IMR-90 (cell line): ENCODE measurements around the gene PXMP2. TPM values are rescaled to one million over a fixed set of nuclear protein-coding genes. Genes with fewer than 3 reads are reported as not detected.

Source experiments
- ATAC-seq: fragments of 200-7000 bp; cut with Tn5 transposase; 2 replicates; pipeline ENCODE4 v1.9.1; 2020; ENCODE audit warnings: low read depth, mild to moderate bottlenecking, moderate library complexity
- BruUV-seq: library from RNA; stranded (reverse); fragments of 400-500 nt; replicated peaks from 2 replicates; lab custom pipeline; 2021; lab: Mats Ljungman, UMichigan
- CTCF ChIA-PET: fragments of 300-600 bp; formaldehyde crosslinking; extraction: SDS; loops from one replicate; lab custom pipeline; 2021; ENCODE audit warnings: antibody characterized with exemption; lab: Yijun Ruan, JAX
- POLR2A ChIA-PET: fragments of 300-600 bp; sonication (Branson Sonifier 250); formaldehyde crosslinking; loops from one replicate; lab custom pipeline; 2022; ENCODE audit warnings: antibody characterized with exemption; ENCODE audit not compliant: unreplicated experiment; lab: Charles Lee
- DNase-seq: peaks from one replicate; pipeline ENCODE4 v3.0.0; 2013
- H2AFZ ChIP-seq: replicated peaks from 2 replicates; pipeline ENCODE3; 2013; ENCODE audit warnings: low read length, mild to moderate bottlenecking; ENCODE audit not compliant: poor library complexity
- H2AK5ac ChIP-seq: 2 replicates; pipeline ENCODE4 v1.6.1; 2013; ENCODE audit warnings: low read depth, low read length, inconsistent platforms
- H2AK9ac ChIP-seq: replicated peaks from 2 replicates; pipeline ENCODE3; 2013; ENCODE audit warnings: mild to moderate bottlenecking, low read depth, low read length, moderate library complexity; ENCODE audit not compliant: poor library complexity
- H2BK120ac ChIP-seq: 2 replicates; pipeline ENCODE4 v1.6.1; 2013; ENCODE audit warnings: low read depth, low read length, inconsistent platforms
- H2BK15ac ChIP-seq: 3 replicates; pipeline ENCODE4 v1.6.1; 2013; ENCODE audit warnings: low read depth, low read length, inconsistent platforms
- H2BK20ac ChIP-seq: 2 replicates; pipeline ENCODE4 v1.6.1; 2013; ENCODE audit warnings: low read depth, mild to moderate bottlenecking, inconsistent platforms, low read length, moderate library complexity
- H2BK5ac ChIP-seq: 2 replicates; pipeline ENCODE4 v1.6.1; 2013; ENCODE audit warnings: mild to moderate bottlenecking, low read depth, low read length, inconsistent platforms; ENCODE audit not compliant: poor library complexity, severe bottlenecking
- H3K14ac ChIP-seq: replicated peaks from 2 replicates; pipeline ENCODE4 v1.6.1; 2013; ENCODE audit warnings: low read depth, low read length, inconsistent platforms
- H3K18ac ChIP-seq: 2 replicates; pipeline ENCODE4 v1.6.1; 2013; ENCODE audit warnings: low read depth, low read length, control low read depth
- H3K23ac ChIP-seq: 2 replicates; pipeline ENCODE4 v1.6.1; 2013; ENCODE audit warnings: low read depth, low read length, inconsistent platforms
- H3K27ac ChIP-seq: 2 replicates; pipeline ENCODE4 v1.5.1; 2013; ENCODE audit warnings: mild to moderate bottlenecking, control low read depth, low read length; ENCODE audit not compliant: insufficient read depth
- H3K27me3 ChIP-seq: 2 replicates; pipeline ENCODE4 v1.6.1; 2013; ENCODE audit warnings: low read length; ENCODE audit not compliant: control insufficient read depth, insufficient read depth
- H3K36me3 ChIP-seq: 2 replicates; pipeline ENCODE4 v1.6.1; 2013; ENCODE audit warnings: low read length, mixed read lengths; ENCODE audit not compliant: control insufficient read depth, insufficient read depth
- H3K4ac ChIP-seq: 2 replicates; pipeline ENCODE4 v1.6.1; 2013; ENCODE audit warnings: low read depth, low read length, inconsistent platforms
- H3K4me1 ChIP-seq: 2 replicates; pipeline ENCODE4 v1.6.1; 2013; ENCODE audit warnings: low read length, mixed read lengths; ENCODE audit not compliant: control insufficient read depth, insufficient read depth
- H3K4me2 ChIP-seq: 2 replicates; pipeline ENCODE4 v1.6.1; 2013; ENCODE audit warnings: low read depth, mild to moderate bottlenecking, control low read depth, low read length, moderate library complexity
- H3K4me3 ChIP-seq: 2 replicates; pipeline ENCODE4 v1.5.1; 2013; ENCODE audit warnings: low read depth, mild to moderate bottlenecking, control low read depth, low read length, moderate library complexity; ENCODE audit not compliant: insufficient read depth
- H3K56ac ChIP-seq: 2 replicates; pipeline ENCODE4 v1.6.1; 2013; ENCODE audit warnings: low read length, inconsistent platforms; ENCODE audit not compliant: insufficient read depth; ENCODE audit errors: extremely low read depth
- H3K79me1 ChIP-seq, 2 experiments: 2 replicates each; pipeline ENCODE4 v1.6.1; 2013; ENCODE audit warnings: low read length in 2 of 2, inconsistent platforms in 1 of 2, low read depth in 1 of 2
- H3K9ac ChIP-seq: 2 replicates; pipeline ENCODE4 v1.6.1; 2013; ENCODE audit warnings: low read depth, low read length, control low read depth
- H3K9me1 ChIP-seq: 2 replicates; pipeline ENCODE4 v1.6.1; 2013; ENCODE audit warnings: low read length, inconsistent platforms; ENCODE audit not compliant: insufficient read depth
- H3K9me3 ChIP-seq: 2 replicates; pipeline ENCODE4 v1.6.1; 2013; ENCODE audit warnings: low read length; ENCODE audit not compliant: control insufficient read depth, insufficient read depth
- H4K20me1 ChIP-seq: 2 replicates; pipeline ENCODE4 v1.6.1; 2013; ENCODE audit warnings: low read length, inconsistent platforms; ENCODE audit not compliant: insufficient read depth
- H4K5ac ChIP-seq: 2 replicates; pipeline ENCODE4 v1.6.1; 2013; ENCODE audit warnings: mild to moderate bottlenecking, low read depth, low read length, control low read depth
- H4K8ac ChIP-seq, 2 experiments: 2 replicates each; pipeline ENCODE4 v1.6.1; 2013; ENCODE audit warnings: low read depth in 2 of 2, low read length in 2 of 2, control low read depth in 1 of 2, inconsistent platforms in 1 of 2
- H4K91ac ChIP-seq: 2 replicates; pipeline ENCODE4 v1.6.1; 2013; ENCODE audit warnings: low read depth, low read length, inconsistent platforms; ENCODE audit not compliant: insufficient read depth
- BHLHE40 ChIP-seq: fragments of 150-350 bp; IDR thresholded peaks from 2 replicates; pipeline ENCODE4 v1.6.1; 2016; ENCODE audit warnings: mild to moderate bottlenecking, low read depth, low read length
- MAFK ChIP-seq: IDR thresholded peaks from 2 replicates; pipeline ENCODE4 v1.6.1; 2012; ENCODE audit warnings: low read depth, low read length, improper control_type of control experiment
- MAZ ChIP-seq: IDR thresholded peaks from 2 replicates; pipeline ENCODE4 v1.6.1; 2012; ENCODE audit warnings: low read depth, mild to moderate bottlenecking, low read length, improper control_type of control experiment, moderate library complexity, borderline replicate concordance
- NFE2L2 ChIP-seq: fragments of 150-350 bp; IDR thresholded peaks from 2 replicates; pipeline ENCODE4 v1.6.1; 2016; ENCODE audit warnings: low read depth, mild to moderate bottlenecking, low read length
- POLR2A ChIP-seq: IDR thresholded peaks from 2 replicates; pipeline ENCODE4 v1.6.1; 2012; ENCODE audit warnings: mild to moderate bottlenecking, low read depth, low read length
- RAD21 ChIP-seq: IDR thresholded peaks from 2 replicates; pipeline ENCODE4 v1.6.1; 2012; ENCODE audit warnings: low read length, improper control_type of control experiment
- RCOR1 ChIP-seq: IDR thresholded peaks from 2 replicates; pipeline ENCODE4 v1.6.1; 2012; ENCODE audit warnings: mild to moderate bottlenecking, low read length, improper control_type of control experiment; ENCODE audit not compliant: insufficient replicate concordance
- RFX5 ChIP-seq: IDR thresholded peaks from 2 replicates; pipeline ENCODE4 v1.8.0; 2012; ENCODE audit warnings: low read depth, mild to moderate bottlenecking, low read length, moderate library complexity
- WGBS, 2 experiments: methylation state at CpG; one replicate each; pipeline versions ENCODE4 v1.1.5 to v1.1.7; 2013; ENCODE audit warnings: missing lambda C conversion rate in 2 of 2; ENCODE audit not compliant: insufficient read length in 1 of 2; ENCODE audit errors: extremely low coverage in 2 of 2; 5-methylcytosine and 5-hydroxymethylcytosine counted together
- dilution Hi-C: fragments of 300-500 bp; cut with HindIII; formaldehyde crosslinking; loops from one replicate; pipeline ENCODE4 v1.14.3; 2018; ENCODE audit warnings: low sequenced_read_pairs; ENCODE audit not compliant: unreplicated experiment
- in situ Hi-C: fragments of 300-500 bp; cut with MboI; formaldehyde crosslinking; loops from 3 replicates; pipeline ENCODE4 v1.14.3; 2019; ENCODE audit warnings: low sequenced_read_pairs, inconsistent platforms, mixed read lengths
- intact Hi-C: fragments of 100-400 bp; cut with micrococcal nuclease; formaldehyde crosslinking; loops from 2 replicates; pipeline ENCODE4 v1.10.0; 2022
- polyA plus RNA-seq, 3 experiments: library from polyadenylated mRNA; depleted of rRNA; stranded (reverse); fragments of >200 nt; gene quantifications; 2 replicates each; pipeline ENCODE4 v1.2.3, GENCODE V29; 2012; ENCODE audit warnings: low replicate concordance in 1 of 3
- total RNA-seq: library from RNA; depleted of rRNA; stranded (reverse); fragments of >200 nt; gene quantifications from 2 replicates; pipeline ENCODE4 v1.2.3, GENCODE V29; 2012

The PXMP2 gene
- total and polyA plus RNA-seq, 2 of the 4 experiments (the other 2 are of a cell fraction), result 10.9 to 20.1 TPM

DNA sequence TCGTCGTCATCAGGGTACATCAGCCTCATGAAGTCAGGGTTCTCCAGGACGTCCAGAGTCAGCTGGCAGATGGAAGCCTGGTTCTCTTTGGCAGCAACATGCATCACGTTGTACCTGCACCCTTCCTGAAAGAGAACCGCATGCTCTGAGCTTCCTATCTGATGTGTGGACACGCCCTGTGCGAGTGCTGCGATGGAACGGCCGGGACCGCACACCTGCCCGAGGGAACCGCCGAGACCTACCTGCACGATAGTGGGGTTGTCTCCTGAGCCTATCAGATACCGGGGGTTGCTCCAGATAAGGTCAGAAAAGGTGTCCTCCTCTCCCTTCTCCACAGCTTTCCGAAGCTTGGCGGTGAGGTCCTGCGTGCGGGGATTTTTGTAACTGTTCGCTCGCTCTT lies 60.5 kb downstream of the PXMP2 start:
- Histone ChIP-seq H4K20me1 (peaks cover 83% of the 10 kb centered on the region), H3K4me3 (no peak overlapping the region), H3K9me3 (no peaks in the 10 kb centered on the region), H3K9me1 (peaks cover under 1% of the 10 kb centered on the region; the same call in 1 of the 2 replicates), H2BK120ac (no peak overlapping the region), H3K23ac (no peak overlapping the region), H2AFZ (no peak overlapping the region), H2BK20ac (no peak overlapping the region), H2BK5ac (no peak overlapping the region), H4K8ac (no peak overlapping the region), H3K27ac (no peak overlapping the region), H3K27me3 (no peaks in the 10 kb centered on the region), H4K91ac (no peak overlapping the region), H3K4me2 (no peak overlapping the region), H3K56ac (no peak overlapping the region), H3K9ac (no peak overlapping the region), H2AK9ac (no peak overlapping the region), H2AK5ac (no peak overlapping the region), H3K36me3 (peaks cover 66% of the 10 kb centered on the region), H2BK15ac (no peak overlapping the region), H3K18ac (no peak overlapping the region), H3K4ac (no peak overlapping the region), H3K4me1 (peaks cover 5% of the 10 kb centered on the region; the same call in 1 of the 2 replicates), H4K5ac (no peak overlapping the region), H3K14ac (no peak overlapping the region), H3K79me1 (peaks cover 35 to 75% of the 10 kb centered on the region in 2 experiments)
- BruUV-seq, result no TSS peak
- WGBS, 2 experiments, result 91% methylated on average over 11 of the region's 22 CpGs; no CpG with 5 or more reads in 1 of the 2 experiments
- dilution Hi-C loops, result no loop called here
- TF ChIP-seq POLR2A (no peak), MAZ (no peak), MAFK (no peak), RFX5 (no peak), RAD21 (no peak), NFE2L2 (no peak), RCOR1 (no peak), BHLHE40 (no peak)
- in situ Hi-C loops, result no loop called here
- DNase-seq, result no peak
- CTCF ChIA-PET, result no interaction called here
- POLR2A ChIA-PET, result no interaction called here
- intact Hi-C loops, result no loop called here
- no peak for ATAC-seq
